HepG2 (cell line): ENCODE results near the gene OTOP1. TPM values are rescaled to one million over a fixed set of nuclear protein-coding genes. Genes with fewer than 3 reads are reported as not detected.

Source experiments
- ATAC-seq: fragments of 200-7000 bp; cut with Tn5 transposase; 3 replicates; pipeline ENCODE4 v1.9.1; 2020; ENCODE audit warnings: mild to moderate bottlenecking, moderate library complexity
- BruUV-seq: library from RNA; stranded (reverse); fragments of 400-500 nt; replicated peaks from 2 replicates; lab custom pipeline; 2021; lab: Mats Ljungman, UMichigan
- CTCF ChIA-PET: fragments of 300-600 bp; formaldehyde crosslinking; extraction: SDS; loops from one replicate; lab custom pipeline; 2021; ENCODE audit warnings: low total read pairs, inconsistent platforms, low intra/inter-chr PET ratio; lab: Yijun Ruan, JAX
- POLR2A ChIA-PET: fragments of 350-600 bp; sonication (Branson Sonifier 250); formaldehyde crosslinking; loops from one replicate; lab custom pipeline; 2020; ENCODE audit warnings: antibody characterized with exemption, inconsistent platforms; lab: Yijun Ruan, JAX
- DNase-seq: peaks from one replicate; pipeline ENCODE4 v3.0.0-alpha.2; 2015; ENCODE audit warnings: low spot score
- FAIRE-seq: peaks from 3 replicates; lab custom pipeline; 2011; peaks lifted over from hg19 to GRCh38; lab: Jason Lieb, UNC
- H2AFZ ChIP-seq: one replicate; pipeline ENCODE4 v1.6.1; 2011; ENCODE audit warnings: low read length, inconsistent platforms
- H3K27ac ChIP-seq: fragments of 300-600 bp; 3 replicates; pipeline ENCODE4 v1.8.0; 2011; ENCODE audit warnings: mixed run types, mild to moderate bottlenecking, mixed read lengths, low read length, inconsistent platforms; ENCODE audit not compliant: insufficient read depth; ENCODE audit errors: extremely low read length
- H3K27me3 ChIP-seq, 2 experiments: fragments of 200-600 bp in 1 of 2; 2 replicates in 1 of 2; 3 replicates in 1 of 2; pipeline versions ENCODE4 v1.6.0 to v1.8.0; 2011; ENCODE audit warnings: low read length in 2 of 2, mild to moderate bottlenecking in 2 of 2, moderate library complexity in 2 of 2, inconsistent platforms in 1 of 2; ENCODE audit not compliant: insufficient read depth in 2 of 2, control insufficient read depth in 1 of 2
- H3K36me3 ChIP-seq, 2 experiments: fragments of 200-600 bp in 1 of 2; replicated peaks in 1 of 2; 2 replicates in 1 of 2; 3 replicates in 1 of 2; pipeline versions ENCODE4 v1.5.1 to v1.8.0; 2011; ENCODE audit warnings: low read length in 2 of 2, inconsistent platforms in 1 of 2; ENCODE audit not compliant: insufficient read depth in 2 of 2, control insufficient read depth in 1 of 2
- H3K4me1 ChIP-seq: 2 replicates; pipeline ENCODE4 v1.5.1; 2012; ENCODE audit warnings: low read length, inconsistent platforms; ENCODE audit not compliant: insufficient read depth
- H3K4me2 ChIP-seq: 2 replicates; pipeline ENCODE4 v1.6.0; 2011; ENCODE audit warnings: low read depth, low read length, inconsistent platforms
- H3K4me3 ChIP-seq, 3 experiments: fragments of 200-600 bp in 1 of 3; sonication (generic), shearing (Covaris generic) in 1 of 3; replicated peaks in 1 of 3; 2 replicates each; pipeline ENCODE4 v1.5.1; 2011 to 2016; ENCODE audit warnings: low read length in 3 of 3, inconsistent platforms in 2 of 3, low read depth in 2 of 3, mild to moderate bottlenecking in 2 of 3, control low read depth in 1 of 3, mixed read lengths in 1 of 3; ENCODE audit not compliant: insufficient read depth in 1 of 3
- H3K79me2 ChIP-seq: one replicate; pipeline ENCODE4 v1.6.1; 2011; ENCODE audit warnings: low read length, inconsistent platforms; ENCODE audit not compliant: insufficient read depth
- H3K9ac ChIP-seq: 2 replicates; pipeline ENCODE4 v1.6.0; 2011; ENCODE audit warnings: mild to moderate bottlenecking, low read depth, low read length, inconsistent platforms; ENCODE audit not compliant: insufficient read depth
- H3K9me3 ChIP-seq: 2 replicates; pipeline ENCODE4 v1.5.1; 2012; ENCODE audit warnings: mild to moderate bottlenecking, low read length
- H4K20me1 ChIP-seq: 2 replicates; pipeline ENCODE4 v1.6.0; 2011; ENCODE audit warnings: inconsistent platforms, mild to moderate bottlenecking, low read length, moderate library complexity; ENCODE audit not compliant: insufficient read depth
- BCL6 ChIP-seq: IDR thresholded peaks from 2 replicates; pipeline ENCODE4 v1.6.1; 2016; ENCODE audit warnings: missing genetic modification reagents, missing compliant biosample characterization
- FOXK1 ChIP-seq: sonication (generic); formaldehyde crosslinking; IDR thresholded peaks from 2 replicates; pipeline ENCODE4 v1.4.0; 2020; ENCODE audit warnings: low read depth, missing genetic modification reagents, borderline replicate concordance
- IRX3 ChIP-seq: sonication (generic); formaldehyde crosslinking; IDR thresholded peaks from 2 replicates; pipeline ENCODE4 v1.8.1; 2023; ENCODE audit warnings: mild to moderate bottlenecking, low read depth, missing genetic modification reagents, borderline replicate concordance
- KDM6A ChIP-seq: IDR thresholded peaks from 2 replicates; pipeline ENCODE4 v1.6.1; 2016; ENCODE audit warnings: low read depth
- POLR2G ChIP-seq: fragments of 200-400 bp; formaldehyde crosslinking; IDR thresholded peaks from 2 replicates; pipeline ENCODE4 v1.6.1; 2018; ENCODE audit warnings: mild to moderate bottlenecking, low read depth, low read length, moderate library complexity
- SIX4 ChIP-seq: sonication (generic); formaldehyde crosslinking; IDR thresholded peaks from 2 replicates; pipeline ENCODE4 v1.4.0; 2020; ENCODE audit warnings: missing genetic modification reagents
- ZNF333 ChIP-seq: sonication (generic); formaldehyde crosslinking; IDR thresholded peaks from 2 replicates; pipeline ENCODE4 v1.4.0; 2020; ENCODE audit warnings: mild to moderate bottlenecking, missing genetic modification reagents, borderline replicate concordance
- ZNF543 ChIP-seq: sonication (generic); formaldehyde crosslinking; IDR thresholded peaks from 2 replicates; pipeline ENCODE4 v1.4.0; 2020; ENCODE audit warnings: mild to moderate bottlenecking, missing genetic modification reagents
- ZNF563 ChIP-seq: sonication (generic); formaldehyde crosslinking; IDR thresholded peaks from 2 replicates; pipeline ENCODE4 v1.8.0; 2022; ENCODE audit warnings: mild to moderate bottlenecking, moderate library complexity, missing genetic modification reagents
- ZNF569 ChIP-seq: sonication (generic); formaldehyde crosslinking; IDR thresholded peaks from 2 replicates; pipeline ENCODE4 v1.5.0; 2020; ENCODE audit warnings: mild to moderate bottlenecking, missing genetic modification reagents, moderate library complexity, borderline replicate concordance
- ZNF800 ChIP-seq: sonication (generic); formaldehyde crosslinking; IDR thresholded peaks from 2 replicates; pipeline ENCODE4 v1.4.0; 2020; ENCODE audit warnings: missing genetic modification reagents
- ZNF878 ChIP-seq: sonication (generic); formaldehyde crosslinking; IDR thresholded peaks from 2 replicates; pipeline ENCODE4 v1.8.1; 2023; ENCODE audit warnings: mild to moderate bottlenecking, missing genetic modification reagents, moderate library complexity
- WGBS: methylation state at CpG from one replicate; pipeline ENCODE4 v1.1.6; 2017; ENCODE audit warnings: low lambda C conversion rate; 5-methylcytosine and 5-hydroxymethylcytosine counted together
- in situ Hi-C: cut with HindIII; loops from 2 replicates; pipeline ENCODE4 v1.10.0; 2017; ENCODE audit warnings: low pct_unique_long_range_greater_than_20kb; ENCODE audit not compliant: extremely low pct_ligation_motif_present
- intact Hi-C: fragments of 100-400 bp; cut with micrococcal nuclease; formaldehyde crosslinking; loops from one replicate; pipeline ENCODE4 v1.10.0; 2022; ENCODE audit not compliant: unreplicated experiment
- polyA plus RNA-seq, 8 experiments: library from polyadenylated mRNA; depleted of rRNA in 3 of 8; stranded (reverse) in 7 of 8; unstranded in 1 of 8; fragments of >200 nt; fragmentation: Illumina TruSeq in 4 of 8; extraction: Trizol in 4 of 8; gene quantifications; 2 replicates each; pipeline versions ENCODE4 v1.2.1 to v1.2.3, GENCODE V29; 2011 to 2016; ENCODE audit warnings: low read depth in 4 of 8, missing spikeins in 1 of 8, mixed read lengths in 1 of 8; ENCODE audit not compliant: insufficient read depth in 1 of 8
- total RNA-seq, 5 experiments: library from RNA; depleted of rRNA; stranded (reverse); fragments of >200 nt; fragmentation: Illumina TruSeq; extraction: Trizol; gene quantifications; 2 replicates each; pipeline ENCODE4 v1.2.3, GENCODE V29; 2016; ENCODE audit warnings: low read depth in 1 of 5

The OTOP1 gene
- total and polyA plus RNA-seq, 2 of the 13 experiments (the other 11 are each of a cell fraction or from before 2014, with no cell fraction given) = not detected

DNA sequence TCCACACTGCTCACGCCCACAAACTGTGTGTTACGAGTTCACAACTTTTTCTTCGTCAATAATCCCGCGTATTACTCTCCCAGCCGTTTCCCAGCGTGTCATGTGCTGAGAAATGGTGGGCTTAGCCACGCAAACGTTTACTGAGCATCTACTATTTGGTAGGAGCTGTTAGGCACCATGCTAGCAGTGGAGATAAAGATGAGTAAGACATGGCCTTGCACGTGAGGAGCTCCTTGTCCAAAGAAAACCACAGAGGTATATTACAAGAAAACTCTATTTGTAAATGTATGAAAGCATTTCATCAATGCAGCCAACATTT is 22.1 kb upstream of the OTOP1 start (continued):
- TF ChIP-seq ZNF569 (no peak), BCL6 (no peak), ZNF563 (CRISPR knock-in tag) (no peak), IRX3 (CRISPR knock-in tag) (no peak), KDM6A (no peak), ZNF800 (CRISPR knock-in tag) (no peak), FOXK1 (CRISPR knock-in tag) (no peak), ZNF543 (CRISPR knock-in tag) (no peak)

- ChIA-PET CTCF (interaction anchor here (1.7 kb wide), 1 partner anchor 87 kb away, joined by 6 read pairs; no protein-coding TSS in a partner anchor), POLR2A (interaction anchor here (0.5 to 3.7 kb wide), 13 partner anchors 8 to 89 kb away, joined by 3 to 63 read pairs (median 4); partner anchors contain the start of genes LYAR and ZBTB49)
- TSS peak; percentile 98 for BruUV-seq
- Histone ChIP-seq H3K27me3 (no peaks in the 10 kb centered on the region; a peak in 1 of 5 replicates), H3K4me3 (peak within 1 kb of the TSS; percentile 78 to 93 (median 86)), H3K36me3 (peaks cover 9 to 22% of the 10 kb centered on the region in 2 experiments), H3K9me3 (no peaks in the 10 kb centered on the region), H3K27ac (peak within 1 kb of the TSS; percentile 92), H3K4me1 (peaks cover 33% of the 10 kb centered on the region), H3K4me2 (peak within 1 kb of the TSS; percentile 98), H4K20me1 (no peaks in the 10 kb centered on the region), H3K9ac (peak within 1 kb of the TSS; percentile 87), H2AFZ (no peak within 1 kb of the TSS), H3K79me2 (peaks cover 11% of the 10 kb centered on the region)
- peak; percentile 87 for FAIRE-seq
- DNase-seq = peak; percentile 90
- in situ Hi-C loops = no loop called here
- intact Hi-C loops = loop anchor here (2.0 kb wide), 1 partner anchor 43 kb away; the partner anchor contains the start of genes LYAR and ZBTB49
- 1% methylated on average over 18 of the region's 62 CpGs for WGBS
- peak; percentile 96 for ATAC-seq
- TF ChIP-seq POLR2G (peak; percentile 91), ZNF333 (CRISPR knock-in tag) (peak; percentile 69; the same call in 1 of the 2 replicates), SIX4 (CRISPR knock-in tag) (no peak; the same call in 1 of the 2 replicates), ZNF878 (no peak)
Observed at GRCh38 chr4:4248029-4248884, 21.5 kb upstream of the OTOP1 start, which contains the start of gene TMEM128. TSS of gene TMEM128 (minus strand) at chr4:4248223. CDS start at chr4:4248202, 21 bp downstream.
